Progenitor cell of endocrine pancreas (in vitro differentiated cells): ENCODE measurements around the gene DDX42. TPM values are rescaled to one million over a fixed set of nuclear protein-coding genes. Genes with fewer than 3 reads are reported as not detected.

Experiments
- DNase-seq: peaks from one replicate; pipeline ENCODE4 v3.0.0; 2021; ENCODE audit warnings: low spot score; ENCODE audit not compliant: unreplicated experiment
- H3K27ac Mint-ChIP-seq: 2 replicates; pipeline ENCODE4 v1.8.0; 2021; ENCODE audit warnings: mild to moderate bottlenecking, moderate library complexity, mixed read lengths
- H3K27me3 Mint-ChIP-seq: 2 replicates; pipeline ENCODE4 v1.8.0; 2021; ENCODE audit warnings: mixed read lengths
- H3K36me3 Mint-ChIP-seq: 2 replicates; pipeline ENCODE4 v1.8.0; 2022; ENCODE audit warnings: mixed read lengths; ENCODE audit not compliant: insufficient read depth
- H3K4me1 Mint-ChIP-seq: 2 replicates; pipeline ENCODE4 v1.8.0; 2021; ENCODE audit warnings: low read depth, mixed read lengths
- H3K4me3 Mint-ChIP-seq: 2 replicates; pipeline ENCODE4 v1.8.0; 2021; ENCODE audit warnings: low read depth, mild to moderate bottlenecking, moderate library complexity, mixed read lengths
- H3K9me3 Mint-ChIP-seq: 2 replicates; pipeline ENCODE4 v1.8.0; 2021; ENCODE audit warnings: low read depth, mixed read lengths
- CTCF ChIP-seq: fragments of 200-600 bp; sonication (generic); IDR thresholded peaks from one replicate; pipeline ENCODE4 v1.5.0; 2021; ENCODE audit warnings: antibody characterized with exemption, mild to moderate bottlenecking; ENCODE audit not compliant: unreplicated experiment
- total RNA-seq: library from RNA; stranded (reverse); gene quantifications from 2 replicates; pipeline ENCODE4 v1.2.1, GENCODE V29; 2021

Gene DDX42
- total RNA-seq, 1 donor from 2014 or later, result 189 TPM

DNA sequence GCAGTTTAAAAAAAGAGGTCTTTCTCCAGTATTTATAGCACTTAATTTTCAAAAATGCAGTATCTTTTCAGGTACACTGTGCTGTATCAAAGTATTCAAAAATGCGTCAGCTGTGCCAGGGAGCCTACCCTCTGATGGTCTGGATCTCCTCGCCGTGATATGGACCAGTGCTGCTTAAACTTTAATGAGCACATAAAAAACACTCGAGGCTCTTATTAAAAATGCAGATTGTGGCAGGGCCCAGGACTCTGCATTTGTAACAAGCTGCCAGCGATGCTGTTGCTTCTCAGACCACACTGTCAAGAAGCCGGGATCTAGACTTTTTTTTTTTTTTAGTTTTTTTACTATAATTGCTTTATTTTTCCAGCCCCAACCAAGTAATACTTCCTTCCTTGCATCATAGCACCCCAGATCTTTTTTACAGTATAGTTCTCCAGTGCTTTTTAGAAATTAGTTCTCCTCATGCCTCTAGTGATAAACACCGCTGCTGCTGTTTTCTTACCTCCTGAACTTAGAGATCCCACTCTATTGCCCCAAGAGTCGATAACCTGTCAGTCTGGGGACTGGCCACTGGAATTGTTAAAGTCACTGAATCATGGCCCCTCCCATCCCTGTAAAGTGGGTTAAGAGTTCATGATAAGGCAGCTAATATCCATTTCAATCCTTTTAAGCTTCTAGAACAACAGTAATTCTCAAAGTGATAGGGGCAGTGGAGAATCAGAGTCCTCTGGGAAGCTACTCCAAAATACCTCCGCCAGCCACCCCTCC lies 70.1 kb downstream of the DDX42 start:
- DNase-seq, result no peak
- Mint-ChIP-seq H3K27ac (peak overlapping the region; percentile 52), H3K4me1 (peaks cover 20% of the 10 kb centered on the region), H3K9me3 (peaks cover 8% of the 10 kb centered on the region), H3K27me3 (peaks cover 25% of the 10 kb centered on the region), H3K36me3 (peaks cover 6% of the 10 kb centered on the region), H3K4me3 (peak overlapping the region; percentile 79)
- TF ChIP-seq CTCF, result no peak

- Mint-ChIP-seq H3K27ac (no peak overlapping the region), H3K27me3 (peaks cover 31% of the 10 kb centered on the region), H3K4me3 (no peak overlapping the region), H3K36me3 (peaks cover 6% of the 10 kb centered on the region), H3K9me3 (peaks cover 9% of the 10 kb centered on the region), H3K4me1 (peaks cover 18% of the 10 kb centered on the region)
- no peak for DNase-seq
- no peak for TF ChIP-seq CTCF
Measured at GRCh38 chr17:63845509-63845908, 71.5 kb downstream of the DDX42 start.

DNA sequence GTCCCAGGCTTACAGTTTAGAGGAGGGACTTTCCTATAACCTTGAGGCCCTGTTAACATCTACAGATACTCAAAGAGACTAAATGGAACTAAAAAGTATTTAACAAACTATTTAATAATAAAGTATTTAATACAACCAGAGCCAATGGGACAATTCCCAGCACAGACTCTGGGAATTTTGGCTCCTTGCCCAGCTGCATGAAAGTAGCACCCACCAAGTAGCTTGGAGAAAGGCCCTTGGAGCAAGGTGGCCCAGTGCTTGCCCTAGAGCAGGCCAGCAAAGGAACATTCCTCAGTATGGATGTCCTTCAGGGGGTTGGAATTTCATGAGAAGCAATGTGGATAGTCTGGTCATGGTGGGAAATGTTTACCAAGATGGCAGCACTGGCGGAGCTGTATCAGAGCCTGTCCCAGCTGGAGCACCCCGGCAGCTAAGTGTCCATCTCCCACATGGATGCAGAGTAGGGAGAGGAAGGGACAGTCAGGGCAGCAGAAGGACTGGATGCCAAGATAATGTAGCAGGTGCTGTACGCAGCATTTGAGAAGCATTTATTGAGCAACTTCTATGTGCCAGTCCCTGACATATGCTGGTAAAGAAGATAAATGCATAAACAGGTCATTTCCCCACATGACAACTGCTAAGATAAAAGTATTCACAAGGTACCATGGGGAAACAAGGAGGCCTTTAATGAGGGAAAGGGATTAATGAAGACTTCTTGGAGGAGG lies 73.7 kb downstream of the DDX42 start:
- no peak overlapping the region for H3K27ac Mint-ChIP-seq
- TF ChIP-seq CTCF, result no peak
- peaks cover 37% of the 10 kb centered on the region for H3K27me3 Mint-ChIP-seq
- DNase-seq, result no peak
- peaks cover 6% of the 10 kb centered on the region for H3K36me3 Mint-ChIP-seq
- peaks cover 5% of the 10 kb centered on the region for H3K4me1 Mint-ChIP-seq
- H3K4me3 Mint-ChIP-seq, result peak overlapping the region; percentile 24
- peaks cover 9% of the 10 kb centered on the region for H3K9me3 Mint-ChIP-seq

DNA sequence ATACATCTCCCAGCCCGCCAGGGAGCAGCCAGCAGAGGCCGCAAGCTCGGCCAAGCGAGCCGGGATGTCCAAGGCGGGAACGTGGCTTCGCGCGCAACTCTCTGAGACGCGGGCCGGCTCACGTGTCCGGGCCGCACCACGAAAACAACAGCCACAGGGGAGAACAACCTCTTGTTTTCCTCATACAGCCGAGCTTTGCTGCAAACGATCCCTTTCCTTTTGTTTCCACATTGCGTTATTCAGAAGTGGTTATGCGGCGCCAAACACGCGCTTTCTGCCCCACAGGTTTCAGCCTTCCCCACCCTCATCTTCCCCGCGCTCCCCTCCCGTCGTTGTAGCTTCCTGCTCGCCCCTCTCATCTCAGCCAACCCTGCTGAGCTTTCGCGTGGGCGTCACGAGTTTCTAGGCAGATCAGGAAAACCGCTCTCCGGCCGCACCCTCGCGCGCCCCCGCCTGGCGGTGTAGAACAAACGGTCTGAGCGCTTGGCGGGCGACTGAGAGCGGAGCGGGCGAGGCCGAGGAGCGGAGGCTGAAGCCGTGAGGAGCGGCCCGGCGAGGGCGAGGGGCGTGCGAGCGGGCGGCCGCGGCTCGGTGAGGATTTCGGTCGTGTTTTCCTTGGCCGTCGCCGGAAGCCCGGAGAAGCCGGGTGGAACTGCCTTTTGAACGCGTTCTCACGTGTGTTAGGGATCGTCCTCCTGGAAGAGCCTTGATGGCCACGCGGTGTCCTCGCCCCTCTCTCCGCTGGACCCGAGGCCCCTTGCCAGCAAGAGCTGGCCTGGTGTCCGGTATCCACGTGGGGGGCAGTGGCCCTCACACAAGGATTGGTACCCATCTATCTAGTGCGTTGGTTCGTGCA lies 75.1 kb downstream of the DDX42 start:
- TF ChIP-seq CTCF, result peak; percentile 70
- Mint-ChIP-seq H3K4me3 (peak overlapping the region; percentile 68), H3K9me3 (peaks cover 9% of the 10 kb centered on the region), H3K27me3 (peaks cover 38% of the 10 kb centered on the region), H3K27ac (peak overlapping the region; percentile 98), H3K36me3 (peaks cover 6% of the 10 kb centered on the region), H3K4me1 (peaks cover 3% of the 10 kb centered on the region)
- peak; percentile 81 for DNase-seq

GRCh38 chr17:63850401-63850800 lies 76.4 kb downstream of the DDX42 start:
- Mint-ChIP-seq H3K9me3 (peaks cover 9% of the 10 kb centered on the region), H3K27ac (no peak overlapping the region), H3K27me3 (peaks cover 38% of the 10 kb centered on the region), H3K4me3 (no peak overlapping the region), H3K36me3 (peaks cover 6% of the 10 kb centered on the region), H3K4me1 (peaks cover 2% of the 10 kb centered on the region)
- no peak for DNase-seq
- no peak for TF ChIP-seq CTCF
